Erythroblast (primary cell): ENCODE results near the gene DCD.
"Not testable (repeated sequence)": the region's sequence is repeated elsewhere in the genome, so short reads cannot be mapped to it uniquely, and the experiment has no call there.

Experiments
- DNase-seq, 2 experiments: peaks; one replicate each; lab custom pipeline; 2025; lab: John Stamatoyannopoulos, UW
- GATA1 ChIP-seq: IDR thresholded peaks from 2 replicates; pipeline ENCODE4 v1.6.1; 2011; ENCODE audit warnings: low read depth, mild to moderate bottlenecking, control low read depth, low read length, moderate library complexity
- POLR2A ChIP-seq: IDR thresholded peaks from 2 replicates; pipeline ENCODE4 v1.6.1; 2011; ENCODE audit warnings: mild to moderate bottlenecking, low read length

The DCD gene

DNA sequence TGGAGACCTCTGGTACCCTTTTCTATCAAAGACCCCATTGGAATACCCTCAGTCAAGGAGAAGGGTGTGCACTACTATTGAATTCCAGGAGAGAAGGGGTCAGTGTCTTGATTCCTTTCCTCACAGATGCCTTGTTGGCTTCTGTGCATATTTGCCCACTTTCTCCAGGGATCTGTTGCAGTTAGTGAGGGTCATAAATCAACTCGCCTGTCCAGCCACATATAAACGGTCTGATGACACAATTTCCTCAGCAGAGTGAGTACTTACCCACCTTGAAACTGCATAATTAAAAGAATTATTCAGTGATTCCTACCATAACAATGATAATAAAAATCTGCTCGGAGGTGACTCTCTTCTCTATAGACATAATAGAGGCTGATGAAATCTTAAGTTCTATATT lies 13.9 kb upstream of the DCD start:
- TF ChIP-seq GATA1 = no peak
- no peak for TF ChIP-seq POLR2A
- DNase-seq = no peak

DNA sequence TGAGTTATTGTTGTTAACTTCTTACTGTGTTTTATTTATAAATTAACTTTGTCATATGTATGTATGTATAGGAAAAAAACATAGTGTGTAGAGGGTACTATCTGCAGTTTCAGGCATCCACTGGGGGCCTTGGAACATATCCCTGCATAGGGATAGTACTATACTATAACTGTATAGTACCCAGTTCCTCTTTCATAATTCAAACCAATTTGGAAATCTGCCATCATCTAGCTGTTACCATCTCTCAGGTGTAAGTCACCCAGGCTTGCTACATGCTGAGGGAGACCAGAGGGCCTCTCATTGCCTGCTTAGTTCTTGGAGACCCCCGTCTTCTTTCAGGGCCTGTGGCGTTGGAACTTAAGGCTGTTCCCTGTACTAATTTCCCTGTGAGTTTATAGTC lies 12.9 kb upstream of the DCD start:
- TF ChIP-seq POLR2A (no peak), GATA1 (no peak)
- no peak for DNase-seq

DNA sequence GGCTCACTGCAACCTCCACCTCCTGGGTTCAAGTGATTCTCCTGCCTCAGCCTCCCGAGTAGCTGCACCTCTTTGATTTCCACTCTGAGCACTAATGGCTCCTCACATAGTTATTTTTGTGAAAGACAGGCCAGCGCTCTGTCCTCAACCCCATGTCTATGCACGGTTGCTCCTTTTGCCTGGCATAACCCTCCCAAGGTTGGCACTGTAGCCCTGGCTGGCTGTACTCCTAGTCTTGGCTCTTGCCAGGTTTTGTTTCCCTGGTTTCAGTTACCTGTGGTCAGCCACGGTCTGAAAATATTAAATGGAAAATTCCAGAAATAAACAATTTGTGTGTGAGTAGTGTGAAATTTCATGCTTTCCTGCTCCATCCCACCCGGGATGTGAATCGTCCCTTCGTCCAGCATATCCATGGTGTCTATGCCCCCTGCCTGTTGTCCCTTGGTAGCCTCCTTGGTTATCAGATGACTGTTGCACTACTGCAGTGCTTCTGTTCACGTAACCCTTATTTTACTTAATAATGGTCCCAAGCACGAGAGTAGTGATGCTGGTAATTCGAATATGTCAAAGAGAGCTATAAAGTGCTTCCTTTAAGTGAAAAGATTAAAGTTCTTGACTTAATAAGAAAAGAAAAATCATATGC lies 12.3 kb upstream of the DCD start:
- no peak for DNase-seq

DNA sequence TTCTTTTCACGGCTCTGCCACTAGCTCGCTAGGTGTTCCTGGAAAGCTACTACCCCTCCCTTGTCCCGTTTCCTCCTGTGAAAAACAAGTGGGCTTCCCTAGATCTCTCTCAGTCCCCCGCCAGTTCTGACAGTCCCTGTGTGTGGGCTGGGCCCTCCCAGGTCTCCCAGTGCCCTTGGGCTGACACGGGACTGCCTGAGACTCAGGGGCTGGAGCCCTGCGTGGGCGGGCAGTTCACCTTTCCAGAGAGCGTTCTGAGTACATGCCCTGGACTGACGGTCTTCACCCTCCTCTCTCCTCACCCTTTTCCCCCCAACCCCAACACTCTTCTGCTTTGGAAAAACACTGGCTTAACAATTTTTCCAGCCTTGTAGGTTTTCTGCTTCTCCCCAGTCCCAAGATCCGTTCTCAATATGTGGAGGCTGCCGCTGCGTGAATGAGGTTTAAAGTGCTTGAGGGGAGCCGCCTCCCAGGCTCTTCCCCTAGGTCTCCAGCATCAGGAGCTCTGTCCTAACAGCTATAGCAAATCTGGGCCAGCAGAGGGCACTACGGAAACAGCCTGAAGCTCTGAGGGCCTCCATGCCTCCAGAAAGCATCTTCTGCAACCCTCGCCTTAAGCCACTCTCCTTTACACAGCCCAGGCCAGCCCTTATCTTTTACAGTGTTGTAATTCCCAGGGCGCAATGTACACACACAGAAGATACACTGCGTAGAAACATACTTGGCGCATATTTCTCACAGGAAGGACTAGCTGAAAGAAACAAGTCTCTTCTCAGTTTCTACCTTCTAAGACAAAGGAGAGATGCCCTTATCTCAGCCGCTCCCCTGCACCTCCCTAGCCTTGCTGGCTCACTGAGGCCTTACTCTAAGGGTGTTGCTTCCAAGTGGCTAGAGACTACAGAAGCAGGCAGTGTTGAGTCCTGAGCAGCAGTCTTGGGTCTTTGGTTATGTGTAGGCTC lies 10.4 kb upstream of the DCD start:
- DNase-seq = peak; percentile 29 to 53
- TF ChIP-seq GATA1 (no peak), POLR2A (no peak)

More for the DNA sequence above, 12.3 kb upstream of the DCD start:
- TF ChIP-seq GATA1 (no peak), POLR2A (no peak)

DNA sequence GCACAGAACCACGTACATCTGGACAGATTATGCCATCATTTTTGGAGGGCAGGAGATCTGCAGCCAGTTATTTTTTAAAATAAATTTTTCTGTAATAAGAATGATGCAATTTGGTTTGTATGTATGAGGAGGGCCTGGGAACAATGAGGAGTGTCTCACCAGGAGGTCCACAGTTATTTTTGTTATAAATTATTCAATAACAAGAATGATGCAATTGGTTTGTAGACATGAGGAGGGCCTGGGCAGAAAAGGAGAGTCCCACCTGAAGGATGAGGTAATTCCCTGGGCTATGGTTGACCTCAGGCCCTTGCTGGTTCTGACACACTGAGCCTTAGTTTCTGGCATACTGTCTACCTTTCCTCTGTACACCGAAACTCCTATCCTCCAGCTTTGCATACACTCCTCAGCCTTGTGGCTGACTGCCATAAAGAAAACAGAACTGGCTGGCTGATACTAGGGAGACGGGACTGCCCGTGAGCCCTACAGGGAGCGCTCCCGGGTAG lies 9.0 kb upstream of the DCD start:
- no peak for DNase-seq
- no peak for TF ChIP-seq GATA1
- no peak for TF ChIP-seq POLR2A

DNA sequence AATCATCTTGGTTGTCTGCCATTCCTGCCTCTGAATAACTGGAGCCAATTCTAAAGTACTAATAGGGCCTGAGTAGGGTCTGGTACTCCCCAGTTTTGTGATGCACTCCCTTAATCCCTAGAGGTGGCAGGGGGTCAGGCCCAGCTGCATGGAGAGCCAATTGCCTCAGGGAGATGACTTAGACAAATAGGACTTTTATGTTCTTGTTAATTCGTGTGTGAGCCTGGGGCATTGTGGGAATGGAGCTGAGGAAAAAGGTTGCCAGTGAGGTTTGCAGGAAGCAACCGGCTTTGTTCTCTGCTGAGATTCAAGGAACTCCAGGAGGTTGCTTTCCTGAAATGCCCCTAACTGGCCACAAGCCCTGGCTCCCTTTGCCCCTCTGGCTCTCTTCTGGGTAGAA lies 6.8 kb upstream of the DCD start:
- TF ChIP-seq POLR2A = no peak
- no peak for DNase-seq

DNA sequence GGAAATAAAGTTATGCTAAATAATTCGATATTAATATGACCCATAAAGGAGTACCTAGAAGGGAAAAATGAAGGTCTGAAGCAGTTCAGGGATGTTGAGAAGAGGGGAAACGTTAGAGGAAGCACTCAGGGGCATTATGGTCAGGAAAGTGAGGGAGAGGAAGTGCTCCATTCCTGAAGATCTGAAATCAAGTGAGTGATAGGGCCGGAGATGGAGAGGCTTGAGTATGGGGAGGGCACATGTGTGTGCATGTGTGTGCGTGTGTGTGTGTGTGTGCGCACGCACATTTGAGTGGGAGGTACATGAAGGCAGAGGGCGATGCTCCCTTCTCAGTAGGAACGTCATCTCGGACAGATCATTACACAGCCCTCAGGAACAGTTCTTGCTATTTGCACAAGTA lies 4.9 kb upstream of the DCD start:
- DNase-seq = no peak
- no peak for TF ChIP-seq GATA1
- no peak for TF ChIP-seq POLR2A

DNA sequence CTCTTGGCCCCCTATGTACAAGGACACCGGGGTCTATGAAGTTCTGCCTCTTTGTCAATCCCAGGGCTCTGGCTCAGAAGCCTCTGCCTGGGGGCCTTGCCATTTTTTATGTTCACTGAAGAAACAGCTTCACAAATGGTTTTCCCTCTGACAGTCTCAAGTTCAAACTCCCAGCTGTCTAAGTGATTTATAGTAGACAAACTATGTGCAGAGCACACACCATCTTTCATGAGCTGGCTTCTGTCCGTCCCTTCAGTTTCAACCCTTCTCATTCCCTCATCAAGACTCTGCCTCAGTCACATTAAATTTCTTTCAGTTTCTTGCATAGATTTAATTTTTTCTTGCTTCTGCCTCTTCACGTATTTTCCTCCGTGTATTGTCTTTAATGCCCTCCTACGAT lies 2.7 kb upstream of the DCD start:
- no peak for TF ChIP-seq GATA1
- no peak for TF ChIP-seq POLR2A
- no peak for DNase-seq

DNA sequence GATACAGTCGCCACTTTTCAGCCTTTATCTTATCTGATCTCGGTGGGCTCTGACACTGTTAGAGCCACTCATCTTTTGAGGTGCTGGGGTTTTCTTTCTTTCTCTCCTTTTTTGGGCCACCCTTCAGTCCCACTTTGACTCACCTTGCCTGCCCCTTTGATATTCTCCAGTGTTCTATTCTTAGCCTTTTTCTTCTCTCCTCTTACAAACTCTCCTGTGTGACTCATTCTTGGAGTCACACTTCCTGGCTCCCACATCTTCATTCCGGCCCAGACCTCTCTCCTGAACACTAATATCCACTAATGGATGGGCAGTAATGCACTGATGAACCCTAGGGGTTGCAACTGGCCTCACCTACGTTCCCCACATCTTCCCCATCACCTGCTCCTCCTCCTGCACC lies 2.2 kb upstream of the DCD start:
- DNase-seq = no peak
- TF ChIP-seq GATA1 (no peak), POLR2A (no peak)

DNA sequence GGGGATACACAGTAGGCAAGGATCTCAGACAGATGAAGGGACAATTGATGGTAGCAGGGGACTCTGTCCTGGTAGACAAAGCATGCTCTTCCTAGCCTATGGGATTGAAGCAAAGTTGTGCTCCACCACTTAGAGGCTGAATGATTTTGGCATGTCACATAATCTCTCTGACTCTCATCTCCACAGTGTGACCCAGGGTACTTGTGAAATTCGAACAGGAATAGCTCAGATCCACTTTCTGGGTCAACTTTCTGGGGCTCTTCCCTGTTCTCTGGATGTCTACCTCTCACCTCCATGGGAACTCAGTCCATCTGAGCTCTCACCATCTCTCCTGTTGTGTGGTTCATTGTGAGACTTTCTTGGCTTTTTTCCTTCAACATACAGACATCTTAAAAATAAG lies 1.7 kb upstream of the DCD start:
- DNase-seq = no peak
- TF ChIP-seq POLR2A (no peak), GATA1 (no peak)

DNA sequence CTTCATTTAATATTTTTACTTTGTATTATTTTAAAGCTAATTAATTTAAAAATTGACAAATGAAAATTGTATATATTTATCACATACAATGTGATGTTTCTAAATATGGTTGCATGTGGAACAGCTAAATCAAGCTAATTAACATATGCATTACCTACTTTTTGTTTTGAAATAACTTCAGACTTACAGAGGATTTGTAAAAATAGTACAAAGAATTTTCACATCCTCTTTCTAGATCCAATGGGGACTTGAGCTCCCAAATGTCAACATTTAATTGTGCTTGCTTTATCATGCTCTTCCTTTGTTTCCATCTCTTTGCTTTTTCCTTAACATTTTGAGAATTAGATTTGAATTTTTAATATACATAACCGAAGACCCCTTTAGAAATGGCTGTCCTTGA lies 6.6 kb downstream of the DCD start:
- no peak for DNase-seq
- TF ChIP-seq GATA1 = no peak
- TF ChIP-seq POLR2A = no peak

DNA sequence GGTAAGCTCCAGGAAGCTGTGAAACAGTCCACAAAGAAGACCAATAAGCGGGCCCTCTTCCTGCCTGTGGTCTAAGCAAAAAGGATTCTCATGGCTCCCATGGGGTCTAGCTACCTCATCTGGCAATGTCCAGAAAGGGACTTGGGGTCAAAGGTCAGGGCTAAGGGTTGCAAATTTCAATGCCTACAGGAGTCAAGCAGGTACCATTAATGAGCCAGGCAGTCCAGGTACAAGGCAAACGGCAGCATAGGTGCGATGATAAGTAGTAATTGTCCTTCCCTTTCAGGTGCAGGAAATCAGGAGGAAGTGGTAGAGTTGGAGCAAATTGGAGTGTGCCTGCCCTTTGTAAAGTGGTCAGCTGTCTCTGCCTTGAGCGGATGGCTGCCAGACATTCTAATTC lies 7.1 kb downstream of the DCD start:
- no peak for DNase-seq
- TF ChIP-seq POLR2A (no peak), GATA1 (no peak)

DNA sequence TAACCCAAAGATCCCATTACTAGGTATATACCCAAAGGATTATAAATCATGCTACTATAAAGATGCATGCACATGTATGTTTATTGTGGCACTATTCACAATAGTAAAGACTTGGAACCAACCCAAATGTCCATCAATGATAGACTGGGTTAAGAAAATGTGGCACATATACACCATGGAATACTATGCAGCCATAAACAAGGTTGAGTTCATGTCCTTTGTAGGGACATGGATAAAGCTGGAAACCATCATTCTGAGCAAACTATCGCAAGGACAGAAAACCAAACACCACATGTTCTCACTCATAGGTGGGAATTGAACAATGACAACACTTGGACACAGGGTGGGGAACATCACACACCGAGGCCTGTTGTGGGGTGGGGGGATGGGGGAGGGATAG lies 9.1 kb downstream of the DCD start:
- DNase-seq = not testable (repeated sequence)

DNA sequence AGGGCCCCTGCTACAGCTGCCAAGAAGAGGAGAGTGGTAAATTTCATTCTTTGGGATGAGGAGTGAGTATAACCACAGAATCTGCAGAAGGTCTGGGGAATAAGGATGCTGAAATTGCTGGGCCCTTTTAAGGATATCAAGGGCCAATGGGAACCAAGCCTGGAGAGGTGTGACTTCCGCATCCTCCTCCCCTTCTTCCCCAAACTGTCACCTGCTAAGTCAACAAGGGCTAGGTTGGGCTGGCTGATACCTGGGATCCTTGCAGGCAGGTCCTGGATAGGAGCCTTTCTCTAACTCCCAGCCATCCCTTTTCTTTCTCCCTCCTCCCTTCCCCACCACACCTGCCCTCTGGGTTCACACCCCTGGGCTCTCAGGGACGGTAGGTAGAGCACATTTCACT lies 13.4 kb downstream of the DCD start, which contains the start of gene LACRT:
Gene LACRT, minus strand, starts transcription at position 101 of the 400 bp plus-strand sequence. Its CDS starts 54 bp downstream, at position 47.
- no peak for TF ChIP-seq GATA1
- TF ChIP-seq POLR2A = no peak
- no peak for DNase-seq
